GM13977 (cell line): Measurements from ENCODE around the gene ZDHHC11.

ENCODE experiments used
- DNase-seq: peaks from one replicate; pipeline ENCODE4 v3.0.0; 2012; ENCODE audit warnings: low spot score
- CTCF ChIP-seq: IDR thresholded peaks from 2 replicates; pipeline ENCODE4 v1.5.1; 2012; ENCODE audit warnings: mild to moderate bottlenecking, control low read depth; ENCODE audit not compliant: insufficient read depth; ENCODE audit errors: extremely low read depth, missing control alignments
- in situ Hi-C: fragments of 300-500 bp; cut with MboI; formaldehyde crosslinking; loops from one replicate; pipeline ENCODE4 v1.12.0; 2022; ENCODE audit warnings: low sequenced_read_pairs, low pct_unique_long_range_greater_than_20kb, mixed read lengths, inconsistent platforms; ENCODE audit not compliant: unreplicated experiment

ZDHHC11 gene

GRCh38 chr5:850511-851006 is at the start of gene ZDHHC11:
Gene ZDHHC11, minus strand, starts transcription at chr5:850986. Its CDS starts 384 bp downstream, at chr5:850602.
- DNase-seq: no peak
- TF ChIP-seq CTCF: no peak
- in situ Hi-C loops: no loop called here

GRCh38 chr5:893711-894110 is 42.9 kb upstream of the ZDHHC11 start:
- no peak for TF ChIP-seq CTCF
- in situ Hi-C loops: no loop called here
- no peak for DNase-seq

- in situ Hi-C loops: no loop called here
- DNase-seq: no peak
- no peak for TF ChIP-seq CTCF
These were observed 42.3 kb upstream of the ZDHHC11 start for GRCh38 chr5:893137-893506.

GRCh38 chr5:892394-893136 is 41.8 kb upstream of the ZDHHC11 start, which contains the start of the genes BRD9 and TRIP13:
Gene BRD9, minus strand, starts transcription at chr5:892801. Its CDS starts 144 bp downstream, at chr5:892657.
Gene TRIP13, plus strand, starts transcription at chr5:892884. Its CDS starts 115 bp downstream, at chr5:892999.
- peak; percentile 100 for DNase-seq
- no peak for TF ChIP-seq CTCF
- in situ Hi-C loops: no loop called here

GRCh38 chr5:891837-892393 is 41.1 kb upstream of the ZDHHC11 start:
- TF ChIP-seq CTCF: no peak
- DNase-seq: peak; percentile 71
- in situ Hi-C loops: no loop called here

- no peak for DNase-seq
- TF ChIP-seq CTCF: no peak
- in situ Hi-C loops: no loop called here
These were observed 40.5 kb upstream of the ZDHHC11 start for GRCh38 chr5:891117-891836.
